HUES64 (cell line): ENCODE data around the gene FKBP5.

ENCODE experiments used
- H3K27ac ChIP-seq: 2 replicates; pipeline ENCODE4 v1.7.0; 2013; ENCODE audit warnings: low read depth, low read length, inconsistent platforms
- H3K27me3 ChIP-seq: 2 replicates; pipeline ENCODE4 v1.6.1; 2013; ENCODE audit warnings: mild to moderate bottlenecking, low read length; ENCODE audit not compliant: insufficient read depth
- H3K36me3 ChIP-seq: 2 replicates; pipeline ENCODE4 v1.6.1; 2013; ENCODE audit warnings: mild to moderate bottlenecking, low read length; ENCODE audit not compliant: insufficient read depth
- H3K4me1 ChIP-seq: 2 replicates; pipeline ENCODE4 v1.6.1; 2013; ENCODE audit warnings: mild to moderate bottlenecking, low read length, moderate library complexity; ENCODE audit not compliant: insufficient read depth
- H3K4me3 ChIP-seq: 2 replicates; pipeline ENCODE4 v1.5.1; 2013; ENCODE audit warnings: mild to moderate bottlenecking, low read length, moderate library complexity
- H3K9ac ChIP-seq: 2 replicates; pipeline ENCODE4 v1.6.1; 2013; ENCODE audit warnings: mild to moderate bottlenecking, low read depth, low read length
- H3K9me3 ChIP-seq: 2 replicates; pipeline ENCODE4 v1.6.1; 2013; ENCODE audit warnings: low read depth, low read length; ENCODE audit not compliant: insufficient read depth
- whole genome bisulfite sequencing: fragments of 150-250, 120-280 bp; methylation state at CpG from one replicate; pipeline ENCODE4 v1.1.7; 2013; ENCODE audit warnings: missing lambda C conversion rate; 5-methylcytosine and 5-hydroxymethylcytosine counted together

FKBP5 gene

GRCh38 chr6:35524380-35525020 lies 164.2 kb downstream of the FKBP5 start:
- Histone ChIP-seq H3K4me1 (peaks cover 8% of the 10 kb centered on the region; the same call in 1 of the 2 replicates), H3K36me3 (no peaks in the 10 kb centered on the region), H3K9ac (no peak overlapping the region), H3K9me3 (no peaks in the 10 kb centered on the region), H3K27me3 (no peaks in the 10 kb centered on the region), H3K27ac (no peak overlapping the region), H3K4me3 (no peak overlapping the region)
- WGBS: 94% methylated on average over 3 of the region's 3 CpGs
